Measurements from ENCODE around the gene PRKCA. TPM values are rescaled to one million over a fixed set of nuclear protein-coding genes. Genes with fewer than 3 reads are reported as not detected.

The PRKCA gene
- total and polyA plus RNA-seq, 4 donors: 3.0 to 14.1 (median 5.4) TPM

- no peak for TF ChIP-seq REST (IDR thresholded peaks at IDR 0.05)
- no peak for TF ChIP-seq HNF4A (conservative IDR thresholded peaks at IDR 0.05)
Measured at GRCh38 chr17:66420961-66421371, 118.6 kb downstream of the PRKCA start (continued).

- no peaks in the 10 kb centered on the region for H3K27me3 ChIP-seq (ENCODE audit: control insufficient read depth in 4 of 4, insufficient read depth in 4 of 4, low read length in 3 of 4)
- H3K9me3 ChIP-seq (ENCODE audit: control insufficient read depth in 4 of 4, low read length in 3 of 4): no peaks in the 10 kb centered on the region
- no peaks in the 10 kb centered on the region for H3K36me3 ChIP-seq (ENCODE audit: control insufficient read depth in 4 of 4, insufficient read depth in 3 of 4, low read depth in 1 of 4, low read length in 3 of 4)
- H3K4me3 ChIP-seq (ENCODE audit: low read depth in 1 of 3, low read length in 3 of 3): no peak overlapping the region
- TF ChIP-seq EGR1 (IDR thresholded peaks at IDR 0.05; ENCODE audit: low read depth in 2 of 2) (no peak), CTCF (IDR thresholded peaks at IDR 0.05; ENCODE audit: low read depth, low read length, missing input control) (no peak), FOXA2 (IDR thresholded peaks at IDR 0.05) (no peak), GABPA (IDR thresholded peaks at IDR 0.05 in 1 of 2, conservative IDR thresholded peaks at IDR 0.05 in 1 of 2) (no peak), TAF1 (conservative IDR thresholded peaks at IDR 0.05) (no peak), RXRA (IDR thresholded peaks at IDR 0.05) (no peak), MAX (IDR thresholded peaks at IDR 0.05) (no peak), HNF4A (conservative IDR thresholded peaks at IDR 0.05) (no peak), ATF3 (IDR thresholded peaks at IDR 0.05) (no peak), REST (IDR thresholded peaks at IDR 0.05) (no peak), JUND (IDR thresholded peaks at IDR 0.05) (no peak), RAD21 (IDR thresholded peaks at IDR 0.05) (no peak), FOXA1 (IDR thresholded peaks at IDR 0.05) (no peak), NR2F2 (IDR thresholded peaks at IDR 0.05) (no peak), ZBTB33 (IDR thresholded peaks at IDR 0.05) (no peak), HNF4G (IDR thresholded peaks at IDR 0.05) (no peak), SP1 (IDR thresholded peaks at IDR 0.05) (no peak), YY1 (IDR thresholded peaks at IDR 0.05) (no peak)
- peaks cover 3 to 23% (median 9%) of the 10 kb centered on the region in 4 donors for H3K4me1 ChIP-seq (ENCODE audit: control insufficient read depth in 4 of 4, insufficient read depth in 4 of 4, low read length in 3 of 4)
- H3K9ac ChIP-seq (ENCODE audit: low read depth in 1 of 2, low read length in 2 of 2): no peak overlapping the region
- no peak for DNase-seq (ENCODE audit: low spot score)
- WGBS: 78% methylated on average over 2 of the region's 2 CpGs
- no peak overlapping the region for H3K27ac ChIP-seq (ENCODE audit: low read depth in 1 of 2, low read length in 2 of 2)
Measured at GRCh38 chr17:66422186-66422585, 119.8 kb downstream of the PRKCA start.

All from liver (tissue), 9 donors.